ENCODE results near the gene NECTIN4.
"Not testable (repeated sequence)": the region's sequence is repeated elsewhere in the genome, so short reads cannot be mapped to it uniquely, and the experiment has no call there.

NECTIN4 gene

DNA sequence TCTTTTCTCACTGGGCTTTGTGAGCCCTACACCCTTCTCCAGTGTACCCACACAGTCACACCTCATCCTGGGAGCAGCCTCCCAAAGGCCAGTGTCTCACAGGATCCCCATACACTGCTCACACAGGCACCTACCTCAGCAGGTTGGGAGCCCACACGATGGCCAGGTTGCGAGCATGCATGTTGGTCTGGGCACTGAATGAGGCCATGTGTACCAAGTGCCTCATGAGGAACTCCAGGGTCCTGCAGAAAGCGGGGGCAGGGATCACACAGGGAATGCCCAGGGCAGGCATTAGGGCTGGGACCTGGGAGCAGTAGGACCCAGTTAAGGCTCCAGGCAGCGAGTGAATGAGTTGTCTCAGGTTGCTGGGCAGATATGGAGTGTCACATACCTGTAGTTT lies 35.1 kb downstream of the NECTIN4 start:
- no peak for DNase-seq (ENCODE audit: low spot score)

DNA sequence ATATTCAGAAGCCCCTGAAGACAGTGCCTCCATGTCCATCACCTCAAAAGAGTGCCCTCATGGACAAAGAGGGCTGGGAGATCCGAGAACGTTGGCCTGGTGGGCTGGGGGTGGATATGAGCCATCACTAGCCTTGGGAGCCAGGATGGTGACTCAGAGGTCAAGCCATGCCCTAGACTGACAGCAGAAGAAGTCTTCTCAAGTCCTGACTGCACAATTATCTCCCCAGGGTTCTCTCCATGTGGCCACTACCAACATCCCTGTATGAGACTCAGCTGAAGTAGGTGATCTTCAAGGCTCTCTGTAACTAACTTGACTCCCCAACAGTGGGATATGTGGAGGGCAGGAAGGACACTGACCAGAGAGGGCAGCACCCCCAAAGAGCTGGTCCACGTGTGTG lies 36.5 kb downstream of the NECTIN4 start:
- peak; percentile 26 for DNase-seq (ENCODE audit: low spot score)

DNA sequence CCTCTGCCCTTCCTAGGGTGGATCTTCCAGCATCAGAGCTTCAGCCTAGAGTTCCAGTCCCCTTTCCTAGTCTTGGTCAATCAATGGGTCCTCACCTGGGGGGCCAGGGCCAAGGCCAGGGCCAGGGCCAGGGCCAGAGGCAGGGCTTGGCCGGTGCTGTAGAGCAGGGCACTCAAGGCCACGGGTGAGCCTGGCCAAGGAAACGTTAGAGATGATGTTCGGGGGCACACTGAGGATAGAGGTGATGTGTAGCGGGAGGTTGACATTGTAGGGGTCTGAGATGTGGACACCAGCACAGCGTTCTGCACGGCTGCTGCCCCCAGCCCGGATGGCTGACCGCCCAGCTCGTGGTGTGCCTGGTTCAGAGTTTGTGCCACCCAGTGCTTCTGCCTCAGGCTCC lies 38.1 kb downstream of the NECTIN4 start:
- no peak for DNase-seq (ENCODE audit: low spot score)

DNA sequence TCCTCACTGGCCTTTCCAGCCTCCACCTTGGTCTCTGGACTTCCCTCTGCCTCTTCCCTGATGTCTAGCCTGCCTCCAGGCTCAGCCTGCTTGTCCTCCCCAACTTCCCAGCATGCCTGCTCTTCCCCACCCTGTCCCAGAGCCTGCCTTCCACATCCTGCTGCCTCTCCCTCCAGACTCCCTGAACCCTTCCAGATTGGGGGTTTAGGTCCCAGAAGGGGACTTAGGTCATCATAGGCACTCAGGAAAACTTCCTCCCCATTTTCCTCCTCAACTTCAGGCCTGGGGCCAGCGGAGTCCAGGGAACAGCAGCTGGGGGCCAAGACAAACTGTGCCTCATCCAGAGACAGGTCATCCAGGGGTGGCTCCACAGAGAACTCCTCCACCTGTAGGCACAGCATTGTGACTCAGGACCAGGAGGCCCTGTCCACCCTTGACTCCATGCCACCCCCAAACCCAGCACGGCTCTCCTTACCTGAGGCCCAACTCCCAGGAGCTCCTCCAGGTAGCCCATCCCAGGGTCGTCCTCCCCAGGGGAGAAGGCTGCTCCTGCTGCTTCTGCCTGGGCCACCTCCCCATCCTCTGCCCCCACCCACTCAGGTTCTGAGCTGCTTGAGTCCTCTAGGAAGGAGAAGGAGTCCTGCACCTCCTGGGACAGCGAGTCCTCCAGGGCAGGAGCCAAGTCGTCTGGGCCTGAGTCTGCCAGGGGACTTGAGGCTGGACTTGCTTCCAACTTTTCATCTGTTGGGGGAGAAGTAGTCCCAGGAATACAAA lies 40.2 kb downstream of the NECTIN4 start:
- no peak for DNase-seq (ENCODE audit: low spot score)

DNA sequence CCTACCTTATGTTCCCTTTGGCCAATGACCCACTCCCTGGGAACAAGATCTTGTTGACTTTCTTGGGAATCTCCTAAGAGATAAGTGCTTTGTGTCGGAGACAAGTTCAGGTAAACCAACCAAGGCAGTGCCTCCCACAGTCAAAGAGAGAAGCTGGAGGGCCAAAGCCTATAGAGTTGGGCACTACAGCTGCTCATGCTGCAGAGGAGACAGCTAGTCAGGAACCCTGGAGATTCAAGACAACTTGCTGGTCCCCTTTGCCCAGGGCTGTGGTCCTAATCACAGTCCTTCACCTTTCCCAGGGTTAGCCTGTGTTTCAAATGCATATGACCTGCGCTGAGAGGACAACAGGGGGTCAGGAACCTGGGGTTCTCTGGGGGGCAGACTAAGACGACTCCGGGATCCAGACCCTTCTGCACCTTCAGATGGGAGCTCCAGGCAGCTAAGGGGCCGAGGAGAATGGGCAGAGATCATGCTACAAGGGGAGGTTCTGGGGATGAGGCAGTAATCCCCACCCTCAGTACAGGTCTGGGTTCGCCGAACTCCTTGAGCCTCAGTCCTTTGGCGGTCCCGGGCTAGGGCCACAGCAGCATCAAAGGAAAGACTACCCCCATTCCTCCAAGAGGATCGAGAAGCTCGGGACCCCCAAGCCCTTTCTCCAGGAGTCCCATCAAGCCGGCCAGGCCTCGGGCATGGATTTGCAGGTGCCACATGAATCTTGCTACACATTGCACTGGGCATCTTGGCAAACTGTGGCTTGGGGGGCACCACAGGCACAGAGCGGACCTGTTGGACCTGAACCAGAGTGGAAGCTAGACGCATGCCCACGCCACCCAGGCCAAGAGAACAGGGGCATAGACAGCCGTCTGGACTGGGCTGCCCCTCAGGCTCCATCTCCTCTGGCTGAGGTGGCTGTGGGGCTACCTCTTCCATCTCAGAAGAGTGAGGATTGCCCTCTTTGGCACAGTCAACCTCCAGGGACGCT lies 41.6 kb downstream of the NECTIN4 start:
- DNase-seq (ENCODE audit: low spot score): no peak

DNA sequence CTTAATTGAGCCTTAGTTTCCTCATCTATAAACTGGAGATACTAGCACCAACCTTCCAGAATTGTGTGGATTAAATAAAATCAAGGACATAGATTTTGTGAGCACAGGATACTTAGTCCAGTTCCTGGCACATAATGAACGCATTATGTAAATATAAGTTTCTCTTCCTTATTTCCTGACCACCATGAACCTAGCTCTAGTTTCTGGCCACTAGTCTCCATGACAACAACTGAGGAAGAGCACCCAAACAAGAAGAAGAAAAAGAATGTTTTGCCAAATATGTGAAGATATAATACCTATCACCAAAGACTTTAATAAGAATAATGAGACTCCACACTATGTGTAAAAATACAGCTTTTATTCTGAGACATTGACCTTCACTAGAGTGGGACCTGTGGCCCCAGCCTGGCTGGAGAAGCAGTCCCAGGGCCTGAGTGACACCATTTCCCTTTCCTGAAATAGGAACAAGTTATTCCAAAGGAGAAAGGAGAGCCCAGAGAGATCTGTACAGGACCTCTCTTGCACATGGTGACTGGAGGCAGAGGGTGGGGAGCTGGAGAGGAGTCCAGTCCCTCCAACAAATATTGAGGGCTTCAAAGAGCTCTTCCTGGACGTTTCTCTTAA lies 42.6 kb downstream of the NECTIN4 start:
- no peak for DNase-seq (ENCODE audit: low spot score)

DNA sequence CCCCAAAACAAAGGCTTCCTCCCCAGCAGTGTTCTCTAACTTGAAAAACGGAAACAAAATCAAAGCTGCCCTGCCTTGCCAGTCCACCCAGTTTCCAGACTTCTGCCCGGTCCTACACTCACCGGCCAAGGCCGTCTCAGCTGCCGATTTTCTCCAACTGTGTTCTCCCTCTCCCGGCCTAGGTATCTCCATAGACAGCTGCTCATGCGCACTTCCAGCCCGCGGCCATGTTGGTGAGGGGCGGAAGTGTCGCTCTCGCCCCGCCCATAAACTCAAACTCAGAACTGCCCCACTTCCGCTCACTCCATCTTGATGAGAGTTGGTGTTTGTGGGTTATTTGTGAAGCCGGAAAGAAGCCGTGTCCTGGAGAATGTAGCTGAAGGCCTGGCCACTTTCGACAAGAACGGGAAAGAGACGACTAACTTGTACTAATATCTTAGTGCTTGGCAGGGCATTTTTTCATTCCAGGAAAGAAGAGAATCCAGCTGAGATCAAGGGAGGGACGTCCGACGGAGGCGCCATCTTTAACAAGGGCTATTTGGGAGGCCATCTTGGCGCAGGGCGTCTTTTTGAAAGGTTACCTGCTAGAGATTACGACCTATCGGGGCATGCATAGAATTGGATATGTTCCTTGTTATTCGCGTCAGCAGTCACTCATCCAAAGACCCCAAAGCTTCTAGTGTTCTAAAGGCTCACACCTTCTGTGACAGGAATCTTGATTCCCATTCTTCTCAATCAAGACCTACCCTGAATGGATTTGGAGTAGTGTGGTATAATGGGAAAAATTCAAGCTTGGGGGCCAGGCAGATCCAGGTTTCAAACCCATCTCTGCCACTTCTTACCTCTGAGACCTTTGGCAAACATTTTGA lies 43.4 kb downstream of the NECTIN4 start, which contains the start of gene USF1:
TSS of gene USF1 (minus strand) at position 242 of the 869 bp plus-strand sequence. CDS start 2,702 bp downstream, outside the sequence.
- peak; percentile 93 for DNase-seq (ENCODE audit: low spot score)

DNA sequence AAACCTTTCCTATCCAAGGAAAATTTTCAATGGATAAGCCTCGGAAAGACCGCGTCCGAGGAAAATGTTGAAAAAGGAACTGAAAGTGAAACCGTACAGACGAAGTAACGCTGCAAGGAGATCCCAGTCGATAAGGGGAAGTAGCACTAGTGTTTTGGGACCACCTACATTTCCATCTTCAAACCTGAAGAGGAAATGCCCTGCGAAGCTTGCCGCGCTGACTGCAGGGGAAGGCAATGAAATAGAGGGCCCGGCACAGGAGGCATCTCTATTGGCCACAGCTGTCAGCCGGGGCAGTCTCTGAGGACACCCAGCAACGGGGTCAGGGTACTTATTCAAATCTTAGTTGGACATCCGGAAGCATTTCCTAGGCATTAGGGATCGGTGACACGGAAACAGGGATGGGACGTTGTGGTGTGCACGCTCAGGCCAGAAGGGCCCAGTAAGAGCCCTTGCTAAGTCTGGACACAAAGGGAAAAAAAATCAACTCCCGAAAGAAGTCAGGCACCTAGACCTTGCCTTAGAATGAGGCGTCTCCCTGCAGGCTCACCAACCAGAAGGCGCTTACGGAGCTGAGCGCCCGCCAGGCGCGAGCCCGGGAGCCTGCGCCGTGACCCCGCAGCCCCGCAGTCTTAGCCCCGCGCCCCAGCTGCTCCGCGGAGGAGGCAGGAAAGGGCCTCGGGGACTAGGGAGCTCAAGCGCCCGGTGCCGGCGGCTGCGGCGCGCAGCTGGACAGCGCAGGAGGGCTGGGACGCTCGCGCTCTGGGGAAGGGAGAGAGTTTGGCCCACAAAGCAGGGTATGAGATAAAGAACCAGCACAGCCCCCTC lies 44.2 kb downstream of the NECTIN4 start:
- peak; percentile 79 for DNase-seq (ENCODE audit: low spot score)

DNA sequence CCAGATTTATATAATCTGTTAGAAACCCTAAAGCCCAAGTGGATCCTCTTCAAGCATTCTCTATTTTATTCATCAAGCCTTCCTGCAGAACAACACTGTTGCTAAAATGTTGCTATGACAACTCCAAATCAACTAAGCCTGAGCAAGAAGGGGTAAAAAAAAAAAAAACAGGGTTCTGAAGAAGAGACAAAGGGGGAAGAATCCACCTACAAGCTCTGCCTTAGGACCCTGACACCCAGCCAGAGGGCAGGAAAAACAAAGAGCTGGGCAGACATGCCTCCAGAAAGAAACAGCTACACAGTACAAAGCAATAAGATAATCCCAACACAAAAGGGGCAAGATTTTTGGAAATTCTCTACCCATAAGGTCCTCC lies 44.8 kb downstream of the NECTIN4 start:
- DNase-seq (ENCODE audit: low spot score): no peak

DNA sequence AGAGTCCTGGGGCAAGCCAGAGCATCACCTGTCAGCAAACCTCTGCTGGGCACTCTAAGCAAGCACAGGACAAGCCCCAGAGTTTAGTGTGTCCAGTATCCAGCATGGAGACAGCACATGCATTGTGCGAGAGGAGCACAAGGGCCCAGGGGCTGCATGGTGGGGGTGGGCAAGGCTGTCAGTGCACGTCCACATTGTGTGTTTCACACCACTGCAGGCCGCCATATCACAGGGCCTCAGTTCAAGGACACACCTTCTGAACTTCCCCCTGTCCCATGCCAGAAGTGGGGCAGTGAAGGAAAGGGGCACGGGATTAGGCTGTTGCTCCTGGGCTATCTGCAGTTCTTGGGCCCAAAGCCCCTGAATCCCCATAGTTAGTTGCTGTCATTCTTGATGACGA lies 49.8 kb downstream of the NECTIN4 start:
- no peak for DNase-seq (ENCODE audit: low spot score)

DNA sequence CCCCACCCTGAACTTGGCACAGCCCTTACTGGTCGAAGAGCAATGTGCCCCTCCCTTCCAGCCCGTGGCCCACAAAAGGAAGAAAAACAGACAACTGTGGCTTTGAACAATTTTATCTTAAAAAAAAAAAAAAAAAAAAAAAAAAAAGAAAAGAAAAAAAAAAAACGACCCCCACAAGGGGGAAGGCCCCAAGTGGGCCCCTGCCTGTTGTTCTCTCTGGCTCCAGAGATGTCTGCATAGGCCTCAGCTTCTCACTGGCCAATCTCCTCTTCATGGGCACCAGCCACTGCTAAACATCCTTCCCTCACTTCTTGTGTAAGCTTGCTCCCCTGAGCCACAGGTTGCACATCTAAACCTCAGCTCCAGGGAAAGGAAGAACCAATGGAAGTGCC lies 50.2 kb downstream of the NECTIN4 start:
- no peak for DNase-seq (ENCODE audit: low spot score)

DNA sequence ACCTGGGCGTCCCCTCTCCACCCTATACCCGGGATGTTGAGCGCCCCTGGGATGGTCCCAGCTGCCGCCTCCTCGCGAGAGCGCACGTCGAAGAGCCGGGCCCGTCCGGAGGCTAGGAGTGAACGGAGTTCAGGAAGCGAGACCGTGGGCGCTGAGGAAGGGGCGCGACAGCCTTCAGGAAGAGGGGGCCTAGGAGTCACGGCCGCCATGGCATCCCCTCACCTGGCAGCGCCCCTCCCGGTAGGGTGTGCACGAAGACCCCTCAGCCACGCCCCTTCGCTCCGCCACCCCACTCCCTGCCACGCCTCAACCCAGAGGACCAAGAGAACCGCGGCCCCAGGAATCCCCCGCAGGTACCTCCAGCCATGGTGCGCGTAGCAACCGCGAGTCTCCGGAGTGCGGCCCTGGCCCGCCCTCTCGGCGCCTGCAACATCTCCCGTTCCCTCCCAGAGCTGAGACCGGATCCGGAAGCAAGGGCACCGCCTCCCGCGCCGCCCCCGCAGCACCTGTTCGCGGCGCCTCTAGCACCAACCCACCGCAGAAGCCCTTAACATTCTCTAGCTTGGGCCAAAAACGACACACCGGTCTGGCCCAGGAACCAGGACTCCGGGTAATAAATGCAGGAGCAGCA lies 50.7 kb downstream of the NECTIN4 start, which contains the start of gene TSTD1:
TSS of gene TSTD1 (minus strand) at position 442 of the 631 bp plus-strand sequence. CDS start at position 367, 75 bp downstream.
- DNase-seq (ENCODE audit: low spot score): no peak

DNA sequence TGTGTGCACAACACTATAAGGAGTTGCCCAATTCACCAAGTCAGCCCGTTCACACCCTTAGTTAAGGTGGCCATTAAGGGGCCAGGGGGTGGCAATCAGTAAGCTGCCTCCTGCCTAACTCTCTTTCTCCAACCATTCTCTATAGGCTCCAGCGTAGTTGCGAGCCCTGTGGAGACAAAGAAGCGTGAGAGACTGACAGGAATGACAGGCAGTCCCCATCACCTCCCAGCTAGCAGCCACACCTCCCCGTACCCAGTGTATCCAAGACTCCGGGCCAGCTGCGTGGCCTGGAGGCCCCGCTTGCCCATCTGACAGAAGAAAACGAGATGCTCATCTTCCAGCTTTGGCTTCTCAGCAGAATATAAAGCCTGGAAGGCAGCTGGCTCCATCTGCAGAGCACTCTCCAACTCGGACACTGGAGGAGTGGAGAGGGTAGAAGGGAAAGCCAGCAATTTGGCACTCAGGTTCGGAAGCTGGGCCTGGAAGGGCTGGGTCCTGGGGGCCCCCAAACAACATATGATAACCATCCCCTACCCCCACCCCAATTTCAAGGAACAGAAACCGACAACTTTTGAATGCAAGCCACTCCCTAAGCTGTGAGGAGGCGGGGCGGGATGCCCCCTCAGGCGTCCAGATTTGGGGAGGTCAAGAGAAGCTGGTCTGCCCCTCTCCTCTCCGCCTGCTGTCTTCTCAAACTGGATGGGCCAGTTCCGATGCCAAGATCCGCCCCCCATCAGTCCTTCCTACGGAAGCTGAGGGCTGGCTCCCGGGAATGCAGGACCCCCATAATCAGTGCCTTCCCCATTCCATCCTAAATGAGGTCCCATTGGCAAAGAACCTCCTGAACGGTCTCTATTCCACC lies 51.5 kb downstream of the NECTIN4 start:
- no peak for DNase-seq (ENCODE audit: low spot score)

DNA sequence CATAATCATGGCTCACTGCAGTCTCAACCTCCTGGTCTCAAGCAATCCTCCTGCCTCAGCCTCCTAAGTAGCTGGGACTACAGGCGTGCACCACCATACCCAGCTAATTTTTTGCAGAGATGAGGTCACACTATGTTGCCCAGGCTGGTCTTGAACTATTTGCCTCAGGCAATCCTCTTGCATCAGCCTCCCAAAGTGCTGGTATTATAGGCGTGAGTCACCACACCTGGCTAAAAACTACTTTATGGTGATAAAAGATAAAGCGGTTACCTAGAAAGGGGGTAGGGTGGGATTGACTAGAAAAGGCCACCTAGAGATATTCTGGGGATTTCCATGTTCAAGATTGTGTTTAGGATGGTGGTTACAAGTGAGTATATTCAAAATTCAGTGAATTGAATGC lies 55.6 kb downstream of the NECTIN4 start:
- DNase-seq (ENCODE audit: low spot score): no peak

DNA sequence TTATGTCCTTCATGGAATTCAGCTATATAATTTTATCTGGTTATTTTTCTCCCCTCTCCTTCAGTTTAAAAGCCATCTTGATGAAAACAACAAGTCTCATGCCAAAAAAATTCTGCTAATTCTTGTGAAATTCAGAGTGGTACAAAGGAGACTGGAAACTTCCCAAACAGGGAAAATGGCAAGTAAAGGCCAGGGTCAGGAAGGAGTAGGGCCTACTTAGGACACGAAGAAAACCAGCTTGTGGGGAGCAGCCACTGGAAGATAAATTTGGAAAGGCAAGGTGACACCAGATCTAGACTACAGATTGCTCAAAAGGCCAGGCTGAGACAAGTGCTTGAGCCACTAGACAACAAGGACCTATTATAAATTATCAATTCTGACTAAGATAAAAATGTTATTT lies 56.9 kb downstream of the NECTIN4 start:
- DNase-seq (ENCODE audit: low spot score): no peak

DNA sequence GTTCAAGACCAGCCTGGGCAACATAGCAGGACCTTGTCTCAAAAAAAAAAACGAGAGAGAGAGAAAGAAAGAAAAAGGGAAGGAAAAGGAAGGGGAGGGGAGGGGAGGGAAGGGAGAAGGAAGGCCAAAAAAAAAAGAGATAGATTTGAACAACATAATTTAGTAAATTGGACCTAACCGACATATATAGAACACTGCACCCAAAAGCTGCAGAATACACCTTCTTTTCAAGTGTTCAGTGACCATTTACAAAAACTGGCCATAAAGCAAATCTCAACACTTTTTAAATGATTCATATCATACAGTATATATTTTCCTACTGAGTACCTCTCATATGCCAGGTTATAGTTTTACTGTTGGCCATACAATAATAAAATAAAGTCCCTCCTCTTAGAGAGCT lies 57.5 kb downstream of the NECTIN4 start:
- DNase-seq (ENCODE audit: low spot score): no peak

DNA sequence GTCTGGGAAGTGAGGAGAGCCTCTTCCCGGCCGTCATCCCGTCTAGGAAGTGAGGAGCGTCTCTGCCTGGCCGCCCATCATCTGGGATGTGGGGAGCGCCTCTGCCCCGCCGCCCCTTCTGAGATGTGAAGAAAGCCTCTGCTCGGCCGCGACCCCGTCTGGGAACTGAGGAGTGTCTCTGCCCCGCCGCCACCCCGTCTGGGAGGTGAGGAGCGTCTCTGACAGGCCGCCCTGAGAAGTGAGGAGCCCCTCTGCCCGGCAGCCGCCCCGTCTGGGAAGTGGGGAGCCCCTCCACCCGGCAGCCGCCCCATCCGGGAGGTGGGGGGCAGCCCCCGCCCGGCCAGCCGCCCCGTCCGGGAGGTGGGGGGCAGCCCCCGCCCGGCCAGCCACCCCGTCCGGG lies 59.9 kb downstream of the NECTIN4 start:
- not testable (repeated sequence) for DNase-seq (ENCODE audit: low spot score)

DNA sequence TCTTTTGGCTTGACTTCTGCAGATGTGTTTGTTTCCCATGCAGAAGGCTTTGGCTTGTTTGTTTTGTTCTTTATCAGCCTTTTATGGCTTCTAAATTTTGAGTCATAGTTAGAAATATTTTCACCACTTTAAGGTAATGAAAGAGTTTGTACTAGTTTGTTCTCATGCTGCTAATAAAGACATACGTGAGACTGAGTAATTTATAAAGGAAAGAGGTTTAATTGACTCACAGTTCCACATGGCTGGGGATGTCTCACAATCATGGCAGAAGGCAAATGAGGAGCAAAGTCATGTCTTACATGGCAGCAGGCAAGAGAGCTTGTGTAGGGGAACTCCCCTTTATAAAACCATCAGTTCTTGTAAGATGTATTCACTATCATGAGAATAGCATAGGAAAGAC lies 62.4 kb downstream of the NECTIN4 start:
- not testable (repeated sequence) for DNase-seq (ENCODE audit: low spot score)

DNA sequence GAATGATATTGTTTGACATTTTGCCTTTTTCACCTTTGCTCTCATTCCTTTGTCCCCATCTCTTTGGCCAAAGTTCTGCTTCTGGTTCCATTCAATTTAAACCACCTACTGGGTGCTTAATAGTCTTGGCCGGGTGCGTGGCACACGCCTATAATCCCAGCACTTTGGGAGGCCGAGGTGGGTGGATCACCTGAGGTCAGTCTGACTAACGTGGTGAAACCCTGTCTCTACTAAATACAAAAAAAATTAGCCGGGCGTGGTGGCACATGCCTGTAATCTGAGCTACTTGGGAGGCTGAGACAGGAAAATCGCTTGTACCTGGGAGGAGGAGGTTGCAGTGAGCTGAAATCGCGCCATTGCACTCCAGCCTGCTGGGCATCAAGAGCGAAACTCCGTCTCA lies 66.9 kb downstream of the NECTIN4 start:
- DNase-seq (ENCODE audit: low spot score): not testable (repeated sequence)

Data from kidney capillary endothelial cell (primary cell).